Measurements from ENCODE around the gene PCDHGA9. TPM values are rescaled to one million over a fixed set of nuclear protein-coding genes. Genes with fewer than 3 reads are reported as not detected.

PCDHGA9 gene
- total RNA-seq, 1 donor from 2014 or later: 1.9 TPM

GRCh38 chr5:141360685-141361084 is 41.9 kb upstream of the PCDHGA9 start:
- no peak overlapping the region for H3K4me3 ChIP-seq (ENCODE audit: low read depth, low read length)
- DNase-seq (ENCODE audit: low read depth): no peak
- TF ChIP-seq CTCF (conservative IDR thresholded peaks at IDR 0.05; ENCODE audit: low read depth, low read length): no peak

GRCh38 chr5:141362719-141363118 is 39.9 kb upstream of the PCDHGA9 start:
- DNase-seq (ENCODE audit: low read depth): no peak

GRCh38 chr5:141363952-141364660 is 38.5 kb upstream of the PCDHGA9 start, which contains the start of gene PCDHGA5:
PCDHGA5 (plus strand) TSS chr5:141364162; CDS start chr5:141364331, 169 bp downstream.
- no peak for DNase-seq (ENCODE audit: low read depth)
- peak within 1 kb of the TSS; percentile 4 for H3K4me3 ChIP-seq (ENCODE audit: low read depth, low read length)
- TF ChIP-seq CTCF (conservative IDR thresholded peaks at IDR 0.05; ENCODE audit: low read depth, low read length): peak; percentile 17

More at GRCh38 chr5:141362719-141363118, 39.9 kb upstream of the PCDHGA9 start:
- H3K4me3 ChIP-seq (ENCODE audit: low read depth, low read length): no peak overlapping the region
- TF ChIP-seq CTCF (conservative IDR thresholded peaks at IDR 0.05; ENCODE audit: low read depth, low read length): no peak

GRCh38 chr5:141366016-141366896 is 36.3 kb upstream of the PCDHGA9 start:
- no peak overlapping the region for H3K4me3 ChIP-seq (ENCODE audit: low read depth, low read length)
- TF ChIP-seq CTCF (conservative IDR thresholded peaks at IDR 0.05; ENCODE audit: low read depth, low read length): no peak
- DNase-seq (ENCODE audit: low read depth): no peak

GRCh38 chr5:141369994-141370848 is 32.4 kb upstream of the PCDHGA9 start, which contains the start of gene PCDHGB3:
PCDHGB3 (plus strand) TSS chr5:141370242; CDS start chr5:141370395, 153 bp downstream.
- peak within 1 kb of the TSS; percentile 38 for H3K4me3 ChIP-seq (ENCODE audit: low read depth, low read length)
- no peak for DNase-seq (ENCODE audit: low read depth)
- peak; percentile 47 for TF ChIP-seq CTCF (conservative IDR thresholded peaks at IDR 0.05; ENCODE audit: low read depth, low read length)
